DND-41 (cell line): ENCODE measurements around the gene IDUA.

Experiments used
- ATAC-seq: fragments of 200-7000 bp; cut with Tn5 transposase; 3 replicates; pipeline ENCODE4 v1.9.1; 2021; ENCODE audit warnings: low read depth; ENCODE audit not compliant: insufficient read depth
- DNase-seq: peaks from one replicate; pipeline ENCODE4 v3.0.0-alpha.2; 2020
- H2AFZ ChIP-seq: 2 replicates; pipeline ENCODE4 v1.6.0; 2012; ENCODE audit warnings: low read depth, low read length
- H3K27ac ChIP-seq: 2 replicates; pipeline ENCODE4 v1.5.1; 2012; ENCODE audit warnings: low read length, inconsistent platforms
- H3K27me3 ChIP-seq: fragments of 200-600 bp; sonication (generic); 2 replicates; pipeline ENCODE4 v1.6.0; 2012; ENCODE audit warnings: low read length, mild to moderate bottlenecking, inconsistent platforms; ENCODE audit not compliant: insufficient read depth, poor library complexity
- H3K36me3 ChIP-seq: 2 replicates; pipeline ENCODE4 v1.5.1; 2012; ENCODE audit warnings: low read length, inconsistent platforms; ENCODE audit not compliant: insufficient read depth
- H3K4me1 ChIP-seq: 2 replicates; pipeline ENCODE4 v1.5.1; 2012; ENCODE audit warnings: mild to moderate bottlenecking, low read length; ENCODE audit not compliant: insufficient read depth
- H3K4me2 ChIP-seq: 2 replicates; pipeline ENCODE4 v1.6.0; 2012; ENCODE audit warnings: mild to moderate bottlenecking, moderate library complexity, low read length, inconsistent platforms; ENCODE audit not compliant: insufficient read depth
- H3K4me3 ChIP-seq, 2 experiments: fragments of 200-600 bp in 1 of 2; shearing (Covaris generic) in 1 of 2; 2 replicates each; pipeline ENCODE4 v1.5.1; 2012 to 2016; ENCODE audit warnings: inconsistent platforms in 2 of 2, low read length in 2 of 2, mild to moderate bottlenecking in 2 of 2, low read depth in 1 of 2, moderate library complexity in 1 of 2
- H3K79me2 ChIP-seq: 2 replicates; pipeline ENCODE4 v1.6.0; 2012; ENCODE audit warnings: low read length, inconsistent platforms; ENCODE audit not compliant: insufficient read depth
- H3K9ac ChIP-seq: 2 replicates; pipeline ENCODE4 v1.6.0; 2012; ENCODE audit warnings: low read depth, mild to moderate bottlenecking, inconsistent platforms, low read length, moderate library complexity
- H3K9me3 ChIP-seq: 2 replicates; pipeline ENCODE4 v1.5.1; 2012; ENCODE audit warnings: low read length, moderate library complexity, mild to moderate bottlenecking, inconsistent platforms; ENCODE audit not compliant: insufficient read depth, severe bottlenecking
- H4K20me1 ChIP-seq: 2 replicates; pipeline ENCODE4 v1.6.0; 2012; ENCODE audit warnings: low read length; ENCODE audit not compliant: insufficient read depth
- EZH2 ChIP-seq: IDR thresholded peaks from 3 replicates; pipeline ENCODE4 v1.6.1; 2012; ENCODE audit warnings: borderline replicate concordance, low read depth, mild to moderate bottlenecking, moderate library complexity, low read length, inconsistent platforms; ENCODE audit not compliant: severe bottlenecking
- TF ChIP-seq, protein P1 (sequence below): IDR thresholded peaks from 2 replicates; pipeline ENCODE4 v1.5.1; 2012; ENCODE audit warnings: borderline replicate concordance, low read length, moderate library complexity, mild to moderate bottlenecking; ENCODE audit not compliant: poor library complexity, severe bottlenecking; ENCODE audit errors: extremely low read depth

Gene IDUA

DNA sequence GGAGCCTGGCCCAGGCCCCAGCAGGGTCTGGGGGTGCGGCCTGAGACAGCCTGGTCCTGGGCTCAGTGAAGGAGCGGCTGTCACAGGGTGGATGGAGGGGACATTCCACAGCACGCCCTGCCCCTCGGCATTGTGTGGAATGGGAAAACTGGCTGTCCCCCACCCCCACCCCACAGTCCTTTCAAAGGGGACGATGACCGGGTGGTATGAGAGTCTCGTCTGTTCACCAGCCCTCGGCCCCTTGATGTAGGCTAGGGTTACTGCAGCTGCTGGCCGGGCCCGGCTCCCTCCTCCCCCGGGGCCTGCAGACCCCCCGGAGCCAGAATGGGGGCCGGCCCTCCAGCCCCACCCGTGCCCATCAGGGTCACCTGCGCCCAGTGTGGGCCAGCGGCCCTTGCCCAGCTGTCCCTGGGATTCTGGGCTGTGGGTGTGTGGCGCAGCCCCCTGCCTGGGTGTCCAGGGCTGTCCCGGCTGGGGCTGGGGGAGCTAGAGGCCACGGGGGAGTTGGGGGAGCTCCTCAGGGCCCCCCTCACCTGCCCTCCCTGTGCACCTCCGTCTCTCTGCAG is 36.3 kb downstream of the IDUA start:
- no peak for DNase-seq
- no peak for TF ChIP-seq EZH2
- TF ChIP-seq, protein P1, sequence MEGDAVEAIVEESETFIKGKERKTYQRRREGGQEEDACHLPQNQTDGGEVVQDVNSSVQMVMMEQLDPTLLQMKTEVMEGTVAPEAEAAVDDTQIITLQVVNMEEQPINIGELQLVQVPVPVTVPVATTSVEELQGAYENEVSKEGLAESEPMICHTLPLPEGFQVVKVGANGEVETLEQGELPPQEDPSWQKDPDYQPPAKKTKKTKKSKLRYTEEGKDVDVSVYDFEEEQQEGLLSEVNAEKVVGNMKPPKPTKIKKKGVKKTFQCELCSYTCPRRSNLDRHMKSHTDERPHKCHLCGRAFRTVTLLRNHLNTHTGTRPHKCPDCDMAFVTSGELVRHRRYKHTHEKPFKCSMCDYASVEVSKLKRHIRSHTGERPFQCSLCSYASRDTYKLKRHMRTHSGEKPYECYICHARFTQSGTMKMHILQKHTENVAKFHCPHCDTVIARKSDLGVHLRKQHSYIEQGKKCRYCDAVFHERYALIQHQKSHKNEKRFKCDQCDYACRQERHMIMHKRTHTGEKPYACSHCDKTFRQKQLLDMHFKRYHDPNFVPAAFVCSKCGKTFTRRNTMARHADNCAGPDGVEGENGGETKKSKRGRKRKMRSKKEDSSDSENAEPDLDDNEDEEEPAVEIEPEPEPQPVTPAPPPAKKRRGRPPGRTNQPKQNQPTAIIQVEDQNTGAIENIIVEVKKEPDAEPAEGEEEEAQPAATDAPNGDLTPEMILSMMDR = no peak
- Histone ChIP-seq H3K79me2 (no peaks in the 10 kb centered on the region), H3K36me3 (no peaks in the 10 kb centered on the region), H2AFZ (no peak overlapping the region), H3K4me2 (no peak overlapping the region), H3K27me3 (no peaks in the 10 kb centered on the region), H3K4me3 (no peak overlapping the region), H4K20me1 (peaks cover 4% of the 10 kb centered on the region), H3K4me1 (no peaks in the 10 kb centered on the region), H3K27ac (no peak overlapping the region), H3K9ac (no peak overlapping the region), H3K9me3 (no peaks in the 10 kb centered on the region)
- ATAC-seq = no peak

DNA sequence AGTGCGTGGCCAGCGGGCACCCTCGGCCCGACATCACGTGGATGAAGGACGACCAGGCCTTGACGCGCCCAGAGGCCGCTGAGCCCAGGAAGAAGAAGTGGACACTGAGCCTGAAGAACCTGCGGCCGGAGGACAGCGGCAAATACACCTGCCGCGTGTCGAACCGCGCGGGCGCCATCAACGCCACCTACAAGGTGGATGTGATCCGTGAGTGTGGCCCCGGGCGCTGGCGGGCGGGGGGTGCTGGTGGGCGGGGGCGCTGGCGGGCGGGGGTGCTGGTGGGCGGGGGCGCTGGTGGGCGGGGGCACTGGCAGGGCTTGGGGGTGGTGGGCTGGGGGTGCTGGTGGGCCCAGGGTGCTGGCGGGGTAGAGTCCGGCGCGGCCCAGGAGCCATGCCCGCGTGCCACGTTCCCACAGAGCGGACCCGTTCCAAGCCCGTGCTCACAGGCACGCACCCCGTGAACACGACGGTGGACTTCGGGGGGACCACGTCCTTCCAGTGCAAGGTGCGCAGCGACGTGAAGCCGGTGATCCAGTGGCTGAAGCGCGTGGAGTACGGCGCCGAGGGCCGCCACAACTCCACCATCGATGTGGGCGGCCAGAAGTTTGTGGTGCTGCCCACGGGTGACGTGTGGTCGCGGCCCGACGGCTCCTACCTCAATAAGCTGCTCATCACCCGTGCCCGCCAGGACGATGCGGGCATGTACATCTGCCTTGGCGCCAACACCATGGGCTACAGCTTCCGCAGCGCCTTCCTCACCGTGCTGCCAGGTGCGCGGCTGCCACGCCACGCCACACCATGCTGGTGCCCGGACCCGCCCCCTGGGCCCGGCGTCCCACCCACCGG is 37.3 kb downstream of the IDUA start:
- H3K36me3 ChIP-seq = no peaks in the 10 kb centered on the region
- TF ChIP-seq, protein P1 = no peak
- no peak for TF ChIP-seq EZH2
- H3K4me3 ChIP-seq = no peak overlapping the region
- H4K20me1 ChIP-seq = peaks cover 3% of the 10 kb centered on the region
- H3K9ac ChIP-seq = no peak overlapping the region
- no peaks in the 10 kb centered on the region for H3K79me2 ChIP-seq
- H3K27ac ChIP-seq = no peak overlapping the region
- ATAC-seq (no peak), DNase-seq (no peak)
- no peaks in the 10 kb centered on the region for H3K9me3 ChIP-seq
- no peak overlapping the region for H2AFZ ChIP-seq
- H3K4me1 ChIP-seq = no peaks in the 10 kb centered on the region
- H3K27me3 ChIP-seq = no peaks in the 10 kb centered on the region
- H3K4me2 ChIP-seq = no peak overlapping the region

DNA sequence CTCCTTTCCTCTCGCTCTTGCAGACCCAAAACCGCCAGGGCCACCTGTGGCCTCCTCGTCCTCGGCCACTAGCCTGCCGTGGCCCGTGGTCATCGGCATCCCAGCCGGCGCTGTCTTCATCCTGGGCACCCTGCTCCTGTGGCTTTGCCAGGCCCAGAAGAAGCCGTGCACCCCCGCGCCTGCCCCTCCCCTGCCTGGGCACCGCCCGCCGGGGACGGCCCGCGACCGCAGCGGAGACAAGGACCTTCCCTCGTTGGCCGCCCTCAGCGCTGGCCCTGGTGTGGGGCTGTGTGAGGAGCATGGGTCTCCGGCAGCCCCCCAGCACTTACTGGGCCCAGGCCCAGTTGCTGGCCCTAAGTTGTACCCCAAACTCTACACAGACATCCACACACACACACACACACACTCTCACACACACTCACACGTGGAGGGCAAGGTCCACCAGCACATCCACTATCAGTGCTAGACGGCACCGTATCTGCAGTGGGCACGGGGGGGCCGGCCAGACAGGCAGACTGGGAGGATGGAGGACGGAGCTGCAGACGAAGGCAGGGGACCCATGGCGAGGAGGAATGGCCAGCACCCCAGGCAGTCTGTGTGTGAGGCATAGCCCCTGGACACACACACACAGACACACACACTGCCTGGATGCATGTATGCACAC is 38.2 kb downstream of the IDUA start:
- H3K9me3 ChIP-seq = no peaks in the 10 kb centered on the region
- H3K27me3 ChIP-seq = no peaks in the 10 kb centered on the region
- H3K9ac ChIP-seq = no peak overlapping the region
- no peak overlapping the region for H3K27ac ChIP-seq
- H3K79me2 ChIP-seq = no peaks in the 10 kb centered on the region
- H3K4me1 ChIP-seq = no peaks in the 10 kb centered on the region
- no peaks in the 10 kb centered on the region for H3K36me3 ChIP-seq
- no peak overlapping the region for H3K4me3 ChIP-seq
- no peak overlapping the region for H2AFZ ChIP-seq
- no peak for ATAC-seq
- no peaks in the 10 kb centered on the region; the same call in 1 of the 2 replicates for H4K20me1 ChIP-seq
- TF ChIP-seq EZH2 = no peak
- TF ChIP-seq, protein P1 = no peak
- H3K4me2 ChIP-seq = no peak overlapping the region
- DNase-seq = no peak
